Activated CD4-positive, alpha-beta T cell treated with anti-CD3 and anti-CD28 coated beads, Interleukin-2, amount 50 U/mL, for 16 hours (primary cell): Measurements from ENCODE around the gene TP53.
"Not testable (repeated sequence)": the region's sequence is repeated elsewhere in the genome, so short reads cannot be mapped to it uniquely, and the experiment has no call there.

Source experiments
- DNase-seq: peaks from one replicate; pipeline ENCODE4 v3.0.0-alpha.2; 2020

Gene TP53

DNA sequence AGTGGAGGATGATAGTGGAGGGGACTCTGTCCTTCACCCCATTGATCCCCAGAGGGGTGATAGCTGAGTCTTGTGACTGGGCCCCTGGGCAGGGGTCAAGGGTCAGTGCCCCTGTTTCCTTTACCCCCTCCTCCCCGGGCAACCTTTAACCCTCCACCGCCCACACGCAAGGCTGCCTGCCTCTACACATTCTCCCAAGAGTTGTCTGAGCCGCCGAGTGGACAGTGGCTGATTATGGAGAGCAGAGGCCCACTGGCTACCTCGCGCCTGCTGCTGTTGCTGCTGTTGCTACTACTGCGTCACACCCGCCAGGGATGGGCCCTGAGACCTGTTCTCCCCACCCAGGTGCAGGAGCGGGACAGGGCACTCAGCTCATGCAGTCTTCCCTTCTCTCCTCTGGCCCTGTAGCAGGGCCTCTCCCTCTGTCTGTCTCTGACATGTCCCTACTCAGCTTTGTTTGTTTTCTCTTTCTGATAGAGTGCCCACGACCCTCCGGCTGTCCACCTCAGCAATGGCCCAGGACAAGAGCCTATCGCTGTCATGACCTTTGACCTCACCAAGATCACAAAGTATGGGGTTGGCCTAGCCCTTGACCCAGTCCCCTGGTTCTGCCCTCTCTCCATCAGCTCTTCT lies 57.2 kb downstream of the TP53 start, which contains the start of gene SHBG:
Gene SHBG (plus strand): TSS at position 197 of the 633 bp plus-strand sequence. CDS start 38 bp downstream, at position 235.
- DNase-seq, result no peak

GRCh38 chr17:7627250-7628121 lies 59.8 kb downstream of the TP53 start, which contains the start of gene SAT2:
Gene SAT2 (minus strand): TSS chr17:7627821. CDS start chr17:7627635, 186 bp downstream.
- peak; percentile 91 for DNase-seq

- DNase-seq, result no peak
Measured at GRCh38 chr17:7626956-7627249, 60.4 kb downstream of the TP53 start.

DNA sequence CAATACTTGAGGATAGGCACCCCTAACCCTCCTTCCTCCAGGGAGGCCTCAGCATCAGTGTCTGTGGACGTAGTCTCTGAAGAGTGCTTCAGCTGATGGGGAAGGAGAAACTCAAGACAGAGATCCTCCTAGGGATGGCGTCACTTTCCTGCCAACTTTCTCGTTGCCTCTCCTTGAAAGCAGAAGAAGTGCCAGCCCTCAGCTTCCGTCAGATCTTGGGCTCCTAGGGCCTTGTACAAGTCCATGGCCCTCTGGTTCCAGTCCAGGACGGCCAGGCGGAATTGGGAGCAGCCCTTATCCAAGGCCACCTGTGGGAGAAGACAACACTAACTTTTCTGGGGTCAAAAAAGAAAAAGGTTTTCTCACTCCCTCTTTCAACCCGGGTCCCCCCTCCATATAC lies 61.0 kb downstream of the TP53 start:
- no peak for DNase-seq

DNA sequence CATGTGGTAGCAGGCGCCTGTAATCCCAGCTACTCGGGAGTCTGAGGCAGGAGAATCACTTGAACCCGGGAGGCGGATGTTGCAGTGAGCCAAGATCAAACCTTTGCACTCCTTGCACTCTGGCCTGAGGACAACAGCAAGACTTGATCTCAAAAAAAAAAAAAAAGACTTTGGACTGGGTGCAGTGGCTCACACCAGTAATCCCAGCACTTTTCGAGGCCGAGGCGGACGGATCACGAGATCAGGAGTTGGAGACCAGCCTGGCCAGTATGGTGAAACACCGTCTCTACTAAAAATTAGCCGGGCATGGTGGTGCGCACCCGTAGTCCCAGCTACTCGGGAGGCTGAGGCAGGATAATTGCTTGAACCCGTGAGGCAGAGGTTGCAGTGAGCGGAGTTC lies 61.5 kb downstream of the TP53 start:
- not testable (repeated sequence) for DNase-seq

- DNase-seq, result no peak
Measured at GRCh38 chr17:7623661-7624060, 63.6 kb downstream of the TP53 start.

- DNase-seq, result no peak
Measured at GRCh38 chr17:7620835-7621234, 66.5 kb downstream of the TP53 start.

DNA sequence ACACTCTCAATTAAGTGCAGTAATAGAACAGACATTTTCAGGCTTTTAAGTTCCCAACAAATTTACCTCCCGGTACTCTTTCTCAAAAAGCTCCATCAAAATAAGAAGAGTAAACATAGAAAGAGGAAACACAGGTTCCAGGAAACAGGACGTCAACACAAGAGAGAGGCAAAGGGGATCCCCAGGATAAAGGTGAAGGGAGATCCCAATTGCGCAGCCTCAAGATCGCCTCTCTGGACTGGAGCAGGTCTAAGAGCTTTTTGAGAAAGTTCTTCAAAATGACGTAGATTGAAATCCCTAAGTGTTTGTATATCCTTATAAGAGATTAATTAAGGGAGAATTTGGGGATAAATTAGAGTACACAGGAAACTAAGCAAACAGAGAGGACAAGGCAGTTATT lies 68.7 kb downstream of the TP53 start:
- no peak for DNase-seq
